Tibial nerve (tissue), 4 donors: ENCODE results near the gene KDM2B. TPM values are rescaled to one million over a fixed set of nuclear protein-coding genes. Genes with fewer than 3 reads are reported as not detected.

Source experiments
- DNase-seq, 2 donors: peaks; one replicate each; pipeline ENCODE4 v3.0.0-alpha.2; 2019; ENCODE audit warnings: low spot score in 2 of 2
- H3K27ac ChIP-seq, 4 donors: fragments of 200-600 bp; sonication (generic) in 3 of 4; one replicate each; pipeline ENCODE4 v1.5.1; 2017 to 2019; ENCODE audit warnings: mild to moderate bottlenecking in 1 of 4
- H3K27me3 ChIP-seq, 2 donors: fragments of 200-600 bp; sonication (generic) in 1 of 2; one replicate each; pipeline versions ENCODE4 v1.5.1 to v1.6.0; 2017 to 2019
- H3K36me3 ChIP-seq, 3 donors: fragments of 200-600 bp; sonication (generic); one replicate each; pipeline ENCODE4 v1.5.1; 2018 to 2019
- H3K4me1 ChIP-seq, 4 donors: fragments of 200-600 bp; sonication (generic) in 3 of 4; one replicate each; pipeline ENCODE4 v1.5.1; 2017 to 2019
- H3K4me3 ChIP-seq, 4 donors: fragments of 200-600 bp; sonication (generic) in 3 of 4; one replicate each; pipeline ENCODE4 v1.5.1; 2017 to 2019; ENCODE audit warnings: mild to moderate bottlenecking in 1 of 4, moderate library complexity in 1 of 4
- H3K9me3 ChIP-seq, 4 donors: fragments of 200-600 bp; sonication (generic) in 3 of 4; one replicate each; pipeline ENCODE4 v1.5.1; 2017 to 2019
- CTCF ChIP-seq, 5 experiments: fragments of 200-600 bp in 3 of 5; fragments of 450-650 bp in 2 of 5; sonication (generic) in 3 of 5; IDR thresholded peaks; one replicate each; pipeline ENCODE4 v1.5.1; 2016 to 2019; ENCODE audit warnings: antibody characterized with exemption in 5 of 5, mild to moderate bottlenecking in 3 of 5, moderate library complexity in 2 of 5
- EP300 ChIP-seq, 2 donors: sonication (generic); formaldehyde crosslinking; IDR thresholded peaks; one replicate each; pipeline ENCODE4 v1.6.1; 2017; ENCODE audit warnings: antibody characterized with exemption in 2 of 2, mild to moderate bottlenecking in 1 of 2
- POLR2A ChIP-seq, 2 donors: fragments of 450-650 bp; IDR thresholded peaks; one replicate each; pipeline ENCODE4 v1.6.1; 2017; ENCODE audit warnings: antibody characterized with exemption in 2 of 2, mild to moderate bottlenecking in 2 of 2, moderate library complexity in 2 of 2
- WGBS, 2 donors: methylation state at CpG; one replicate each; pipeline ENCODE4 v1.1.5; 2018; 5-methylcytosine and 5-hydroxymethylcytosine counted together
- total RNA-seq, 4 donors: library from RNA; depleted of rRNA; stranded (reverse); fragments of >200 nt; gene quantifications; one replicate each; pipeline ENCODE4 v1.1.0, GENCODE V29; 2016

KDM2B gene
- total RNA-seq, 4 donors from 2014 or later, result 15.5 to 32.2 (median 20.8) TPM

- Histone ChIP-seq H3K4me3 (no peak overlapping the region), H3K9me3 (no peaks in the 10 kb centered on the region), H3K27me3 (no peaks in the 10 kb centered on the region), H3K4me1 (no peaks in the 10 kb centered on the region), H3K27ac (no peak overlapping the region), H3K36me3 (peaks cover 0 to 40% (median 0%) of the 10 kb centered on the region in 3 donors)
- 79 to 80% methylated on average over 16 of the region's 16 CpGs for WGBS, 2 donors
- TF ChIP-seq CTCF (IDR thresholded peaks at IDR 0.05) (no peak), EP300 (IDR thresholded peaks at IDR 0.05) (no peak)
- DNase-seq, result no peak
These were observed 66.6 kb downstream of the KDM2B start for GRCh38 chr12:121514184-121514742.

- Histone ChIP-seq H3K27ac (no peak overlapping the region), H3K36me3 (peaks cover 0 to 40% (median 0%) of the 10 kb centered on the region in 3 donors), H3K9me3 (no peaks in the 10 kb centered on the region), H3K4me3 (no peak overlapping the region), H3K27me3 (no peaks in the 10 kb centered on the region), H3K4me1 (no peaks in the 10 kb centered on the region)
- no peak for DNase-seq
- no peak for TF ChIP-seq CTCF (IDR thresholded peaks at IDR 0.05)
- TF ChIP-seq EP300 (IDR thresholded peaks at IDR 0.05), result no peak
- no peak for TF ChIP-seq POLR2A (IDR thresholded peaks at IDR 0.05)
- WGBS, 2 donors, result 81 to 86% methylated on average over 16 to 17 of the region's 17 CpGs
These were observed 67.2 kb downstream of the KDM2B start for GRCh38 chr12:121513464-121514183.

GRCh38 chr12:121512561-121512960 is 68.3 kb downstream of the KDM2B start:
- TF ChIP-seq EP300 (IDR thresholded peaks at IDR 0.05) (no peak), CTCF (IDR thresholded peaks at IDR 0.05) (no peak), POLR2A (IDR thresholded peaks at IDR 0.05) (no peak)
- no peak overlapping the region for H3K27ac ChIP-seq
- no peaks in the 10 kb centered on the region for H3K27me3 ChIP-seq
- no peak for DNase-seq
- H3K4me3 ChIP-seq, result no peak overlapping the region
- H3K9me3 ChIP-seq, result no peaks in the 10 kb centered on the region
- H3K4me1 ChIP-seq, result no peaks in the 10 kb centered on the region
- peaks cover 0 to 46% (median 0%) of the 10 kb centered on the region in 3 donors for H3K36me3 ChIP-seq
- WGBS, 2 donors, result 69 to 75% methylated on average over 12 of the region's 12 CpGs

- peaks cover 0 to 52% (median 0%) of the 10 kb centered on the region in 3 donors for H3K36me3 ChIP-seq
- WGBS, 2 donors, result 67 to 78% methylated on average over 12 of the region's 12 CpGs
- no peak for DNase-seq
- H3K27me3 ChIP-seq, result no peaks in the 10 kb centered on the region
- no peaks in the 10 kb centered on the region for H3K4me1 ChIP-seq
- no peaks in the 10 kb centered on the region for H3K9me3 ChIP-seq
- no peak overlapping the region for H3K27ac ChIP-seq
- no peak overlapping the region for H3K4me3 ChIP-seq
- TF ChIP-seq CTCF (IDR thresholded peaks at IDR 0.05) (no peak), POLR2A (IDR thresholded peaks at IDR 0.05) (no peak), EP300 (IDR thresholded peaks at IDR 0.05) (no peak)
These were observed 68.9 kb downstream of the KDM2B start for GRCh38 chr12:121511916-121512315.

- WGBS, 2 donors, result 90 to 92% methylated on average over 16 of the region's 16 CpGs
- Histone ChIP-seq H3K36me3 (peaks cover 0 to 52% (median 0%) of the 10 kb centered on the region in 3 donors), H3K4me3 (no peak overlapping the region), H3K27ac (no peak overlapping the region), H3K4me1 (no peaks in the 10 kb centered on the region), H3K9me3 (no peaks in the 10 kb centered on the region), H3K27me3 (no peaks in the 10 kb centered on the region)
- TF ChIP-seq POLR2A (IDR thresholded peaks at IDR 0.05) (no peak), CTCF (IDR thresholded peaks at IDR 0.05) (no peak), EP300 (IDR thresholded peaks at IDR 0.05) (no peak)
- DNase-seq, result no peak
These were observed 71.5 kb downstream of the KDM2B start for GRCh38 chr12:121509339-121509738.
